Measurements from ENCODE around the gene CFAP221. TPM values are rescaled to one million over a fixed set of nuclear protein-coding genes. Genes with fewer than 3 reads are reported as not detected.
A peak's percentile ranks its signal among the peaks of the same experiment; 100 is the strongest.

Gene CFAP221
- total RNA-seq, 4 donors from 2014 or later = 0.38 TPM; not detected in 3

- H3K27ac ChIP-seq = no peak overlapping the region
- WGBS, 2 donors = 67 to 72% methylated on average over 8 of the region's 8 CpGs
- intact Hi-C loops (cut with DNase I) = loop anchor here (5.0 kb wide), 1 partner anchor 250 kb away; no protein-coding TSS in a partner anchor
Observed at GRCh38 chr2:119657466-119658145, 113.4 kb downstream of the CFAP221 start.

GRCh38 chr2:119659601-119660342, 115.5 kb downstream of the CFAP221 start:
- intact Hi-C loops (cut with DNase I) = loop anchor here (5.0 kb wide), 1 partner anchor 252 kb away; no protein-coding TSS in a partner anchor
- DNase-seq = no peak
- Histone ChIP-seq H3K36me3 (no peaks in the 10 kb centered on the region), H3K27ac (no peak overlapping the region), H3K4me3 (no peak overlapping the region), H3K27me3 (peaks cover 0 to 19% (median 0%) of the 10 kb centered on the region in 4 donors), H3K9me3 (no peaks in the 10 kb centered on the region), H3K4me1 (no peaks in the 10 kb centered on the region)
- TF ChIP-seq POLR2A (IDR thresholded peaks at IDR 0.05) = no peak
- TF ChIP-seq, protein P1, sequence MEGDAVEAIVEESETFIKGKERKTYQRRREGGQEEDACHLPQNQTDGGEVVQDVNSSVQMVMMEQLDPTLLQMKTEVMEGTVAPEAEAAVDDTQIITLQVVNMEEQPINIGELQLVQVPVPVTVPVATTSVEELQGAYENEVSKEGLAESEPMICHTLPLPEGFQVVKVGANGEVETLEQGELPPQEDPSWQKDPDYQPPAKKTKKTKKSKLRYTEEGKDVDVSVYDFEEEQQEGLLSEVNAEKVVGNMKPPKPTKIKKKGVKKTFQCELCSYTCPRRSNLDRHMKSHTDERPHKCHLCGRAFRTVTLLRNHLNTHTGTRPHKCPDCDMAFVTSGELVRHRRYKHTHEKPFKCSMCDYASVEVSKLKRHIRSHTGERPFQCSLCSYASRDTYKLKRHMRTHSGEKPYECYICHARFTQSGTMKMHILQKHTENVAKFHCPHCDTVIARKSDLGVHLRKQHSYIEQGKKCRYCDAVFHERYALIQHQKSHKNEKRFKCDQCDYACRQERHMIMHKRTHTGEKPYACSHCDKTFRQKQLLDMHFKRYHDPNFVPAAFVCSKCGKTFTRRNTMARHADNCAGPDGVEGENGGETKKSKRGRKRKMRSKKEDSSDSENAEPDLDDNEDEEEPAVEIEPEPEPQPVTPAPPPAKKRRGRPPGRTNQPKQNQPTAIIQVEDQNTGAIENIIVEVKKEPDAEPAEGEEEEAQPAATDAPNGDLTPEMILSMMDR (IDR thresholded peaks at IDR 0.05) = peak; percentile 47 to 80 (median 70)
- WGBS, 2 donors = 54 to 59% methylated on average over 8 of the region's 8 CpGs

More at GRCh38 chr2:119657466-119658145, 113.4 kb downstream of the CFAP221 start:
- DNase-seq = no peak
- Histone ChIP-seq H3K27me3 (peaks cover 0 to 5% (median 0%) of the 10 kb centered on the region in 4 donors), H3K4me1 (no peaks in the 10 kb centered on the region), H3K9me3 (no peaks in the 10 kb centered on the region), H3K36me3 (no peaks in the 10 kb centered on the region), H3K4me3 (no peak overlapping the region)
- no peak for TF ChIP-seq POLR2A (IDR thresholded peaks at IDR 0.05)
- TF ChIP-seq, protein P1 (IDR thresholded peaks at IDR 0.05) = no peak

DNA sequence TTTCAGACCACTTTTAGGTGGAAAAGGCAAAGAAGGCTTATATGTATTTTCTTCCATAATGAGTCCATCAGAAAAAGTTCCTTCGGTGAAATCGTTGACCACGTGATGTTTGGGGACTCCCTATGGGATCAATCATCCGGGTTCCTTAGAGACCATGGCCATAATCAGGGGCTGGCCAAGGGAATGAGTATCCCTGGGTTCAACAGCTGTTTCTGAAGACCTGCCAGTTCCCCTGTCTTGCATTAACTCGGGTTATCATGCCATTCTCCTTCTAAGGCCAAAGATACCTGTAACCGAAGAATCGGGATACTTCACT, 116.1 kb downstream of the CFAP221 start:
- intact Hi-C loops (cut with DNase I) = no loop called here
- Histone ChIP-seq H3K9me3 (no peaks in the 10 kb centered on the region), H3K36me3 (no peaks in the 10 kb centered on the region), H3K4me3 (no peak overlapping the region), H3K27ac (no peak overlapping the region), H3K27me3 (peaks cover 0 to 15% (median 0%) of the 10 kb centered on the region in 4 donors), H3K4me1 (no peaks in the 10 kb centered on the region)
- no peak for TF ChIP-seq POLR2A (IDR thresholded peaks at IDR 0.05)
- TF ChIP-seq, protein P1 (IDR thresholded peaks at IDR 0.05) = no peak
- no peak for DNase-seq
- 52 to 54% methylated on average over 7 of the region's 7 CpGs for WGBS, 2 donors

DNA sequence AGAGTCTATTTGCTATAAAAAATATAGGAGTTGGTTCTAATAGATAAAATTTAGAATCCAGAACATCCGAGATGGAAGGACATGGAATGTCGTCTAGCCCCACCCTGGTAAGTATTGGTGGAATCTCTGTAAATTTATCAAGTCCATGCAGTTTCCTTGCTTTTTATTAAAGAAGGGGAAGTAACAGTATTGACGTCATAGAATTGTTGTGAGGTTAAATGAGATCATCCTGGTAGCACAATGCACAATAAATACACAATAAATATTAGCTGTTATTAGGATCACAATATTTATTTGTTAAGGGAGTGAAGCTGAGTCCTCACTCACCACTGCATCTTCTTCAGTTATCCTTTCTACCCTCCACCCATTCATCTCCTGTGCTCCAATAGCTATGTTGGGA, 118.0 kb downstream of the CFAP221 start:
- no peak for DNase-seq
- H3K9me3 ChIP-seq = no peaks in the 10 kb centered on the region
- no peak overlapping the region for H3K4me3 ChIP-seq
- H3K27me3 ChIP-seq = peaks cover 0 to 15% (median 0%) of the 10 kb centered on the region in 4 donors
- 77% methylated on average over 3 of the region's 3 CpGs for WGBS, 2 donors
- H3K36me3 ChIP-seq = no peaks in the 10 kb centered on the region
- no peaks in the 10 kb centered on the region for H3K4me1 ChIP-seq
- intact Hi-C loops (cut with DNase I) = no loop called here
- H3K27ac ChIP-seq = no peak overlapping the region
- TF ChIP-seq, protein P1 (IDR thresholded peaks at IDR 0.05) = no peak
- TF ChIP-seq POLR2A (IDR thresholded peaks at IDR 0.05) = no peak

GRCh38 chr2:119668546-119668945, 124.3 kb downstream of the CFAP221 start:
- Histone ChIP-seq H3K4me3 (no peak overlapping the region), H3K27ac (no peak overlapping the region)
- 57 to 68% methylated on average over 2 of the region's 2 CpGs for WGBS, 2 donors

More at GRCh38 chr2:119668546-119668945, 124.3 kb downstream of the CFAP221 start:
- Histone ChIP-seq H3K36me3 (no peaks in the 10 kb centered on the region), H3K9me3 (no peaks in the 10 kb centered on the region), H3K27me3 (peaks cover 0 to 8% (median 0%) of the 10 kb centered on the region in 4 donors), H3K4me1 (no peaks in the 10 kb centered on the region)
- no peak for DNase-seq
- TF ChIP-seq, protein P1 (IDR thresholded peaks at IDR 0.05) = no peak
- TF ChIP-seq POLR2A (IDR thresholded peaks at IDR 0.05) = no peak
- intact Hi-C loops (cut with DNase I) = no loop called here
